ENCODE results near the gene IL17A. TPM values are rescaled to one million over a fixed set of nuclear protein-coding genes. Genes with fewer than 3 reads are reported as not detected.
A peak's percentile ranks its signal among the peaks of the same experiment; 100 is the strongest.

IL17A gene
- total RNA-seq, 1 donor from 2014 or later, result not detected

- no peak for DNase-seq
These were observed 30.9 kb downstream of the IL17A start for GRCh38 chr6:52216932-52217575.

- DNase-seq, result no peak
These were observed 31.6 kb downstream of the IL17A start for GRCh38 chr6:52217761-52218160.

- DNase-seq, result no peak
These were observed 35.1 kb downstream of the IL17A start for GRCh38 chr6:52221302-52221701.

DNA sequence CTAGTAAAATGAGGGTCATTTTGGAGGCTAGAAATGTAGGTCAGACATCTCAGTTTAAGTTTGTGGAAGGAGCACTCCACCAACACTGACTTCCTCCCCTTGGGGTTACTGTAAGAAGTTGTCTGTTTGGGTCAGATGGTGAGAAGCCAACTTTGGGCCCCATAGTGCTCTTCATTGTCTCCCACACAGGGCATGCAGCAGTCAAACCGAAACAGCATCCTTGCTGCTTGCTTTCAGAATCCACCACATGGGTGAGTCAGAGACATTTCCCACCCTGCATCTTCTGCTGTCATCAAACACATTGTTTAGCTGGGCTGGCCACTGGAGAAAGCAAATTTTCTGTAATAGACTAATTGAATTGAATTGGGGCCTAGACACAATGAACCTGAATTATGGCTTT, 41.3 kb downstream of the IL17A start:
- DNase-seq, result no peak

DNA sequence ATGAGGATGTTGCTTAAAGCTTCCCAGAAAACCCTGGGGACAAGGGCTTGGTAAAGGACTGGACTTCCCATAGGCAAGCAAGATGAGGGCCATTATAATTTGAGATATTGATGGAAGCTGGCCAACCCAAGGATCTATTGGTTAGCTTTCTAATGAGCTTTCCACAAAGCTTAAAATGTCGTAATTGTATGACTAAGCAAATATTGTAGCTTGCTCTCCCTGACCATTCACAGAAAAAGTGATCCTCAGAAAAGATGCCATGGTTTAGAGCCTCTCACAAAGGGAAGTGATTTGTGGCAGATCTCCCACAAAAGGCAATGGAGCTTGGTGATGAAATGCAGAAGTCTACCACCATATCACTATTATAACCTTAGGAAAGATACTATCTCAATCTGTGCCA, 44.5 kb downstream of the IL17A start:
- no peak for DNase-seq

DNA sequence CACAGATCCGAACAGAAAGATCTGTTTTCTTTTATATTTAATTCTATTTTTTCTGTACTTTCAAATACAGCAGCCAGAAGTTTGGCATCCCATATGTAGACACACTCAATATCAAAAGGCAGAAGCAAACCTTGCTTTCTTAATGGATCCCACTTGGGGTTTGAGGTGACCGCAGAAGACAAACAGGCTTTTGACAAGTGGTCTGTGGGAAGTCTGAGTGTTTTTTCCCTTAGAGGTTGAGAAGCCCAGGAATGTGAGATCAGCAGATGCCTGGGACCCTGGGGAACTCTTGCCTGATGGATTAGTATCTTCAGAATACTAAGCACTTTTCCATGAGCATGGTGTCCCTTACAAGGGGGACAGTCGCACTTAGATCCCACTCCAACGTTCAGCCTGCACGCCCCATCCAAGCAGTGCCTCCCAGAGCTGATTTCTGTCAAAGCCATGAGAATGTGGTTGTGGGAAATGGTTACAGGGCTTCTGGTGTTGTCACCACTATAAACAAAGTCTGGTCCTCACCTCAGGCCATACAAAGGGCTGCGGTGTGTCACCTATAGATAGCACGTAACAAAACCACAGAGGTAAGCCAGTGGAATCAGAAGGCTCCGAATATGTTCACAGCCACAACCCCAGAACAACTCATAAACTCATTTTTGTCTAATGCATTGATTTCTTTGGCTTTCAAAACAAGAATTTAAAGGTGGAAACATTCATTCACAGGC, 45.4 kb downstream of the IL17A start:
- DNase-seq, result no peak

GRCh38 chr6:52233005-52233404, 46.8 kb downstream of the IL17A start:
- DNase-seq, result no peak

- no peak for DNase-seq
These were observed 48.0 kb downstream of the IL17A start for GRCh38 chr6:52233975-52234823.

Small RNA genes lying within 50 kb of the gene (small RNA-seq; reads per million reads assigned to genes)
- gene MIR133B (ENCODE audit: low replicate concordance) (0.83 reads per million, percentile 75 among the genes with 10 or more reads in this experiment), gene MIR206 (ENCODE audit: low replicate concordance) (1.4 reads per million, percentile 82 among the genes with 10 or more reads in this experiment)

Other genes with a start within 250 kb of the IL17A start
- 1.3 TPM for gene PKHD1, start 98.8 kb upstream of the IL17A start, total RNA-seq
- not detected for gene IL17F, start 58.1 kb downstream of the IL17A start, total RNA-seq
- gene MCM3, start 98.4 kb downstream of the IL17A start, total RNA-seq, result 40.9 TPM
- gene PAQR8, start 175.8 kb downstream of the IL17A start, total RNA-seq, result 4.1 TPM
- gene EFHC1, start 234.0 kb downstream of the IL17A start, total RNA-seq, result 22.7 TPM

Data from skin of body (tissue), 3 donors.